Right lobe of liver (tissue), 6 donors: Measurements from ENCODE around the gene STK17A. TPM values are rescaled to one million over a fixed set of nuclear protein-coding genes. Genes with fewer than 3 reads are reported as not detected.
A peak's percentile ranks its signal among the peaks of the same experiment; 100 is the strongest.

Experiments used
- ATAC-seq, 4 donors: fragments of 200-7000 bp; cut with Tn5 transposase; one replicate each; pipeline ENCODE4 v1.9.1; 2020; ENCODE audit warnings: mild to moderate bottlenecking in 4 of 4, moderate library complexity in 4 of 4
- DNase-seq, 3 donors: peaks; one replicate each; pipeline ENCODE4 v3.0.0-alpha.2; 2020
- H3K27ac ChIP-seq, 3 donors: fragments of 200-600 bp; one replicate each; pipeline ENCODE4 v1.8.0; 2022
- H3K27me3 ChIP-seq, 2 donors: fragments of 200-600 bp; one replicate each; pipeline ENCODE4 v1.8.0; 2022
- H3K36me3 ChIP-seq, 4 donors: fragments of 200-600 bp; sonication (generic) in 1 of 4; one replicate each; pipeline versions ENCODE4 v1.5.1 to v1.8.0; 2017 to 2022; ENCODE audit warnings: control low read depth in 1 of 4
- H3K4me1 ChIP-seq, 4 donors: fragments of 200-600 bp; sonication (generic) in 1 of 4; one replicate each; pipeline versions ENCODE4 v1.5.1 to v1.8.0; 2017 to 2022; ENCODE audit warnings: control low read depth in 1 of 4
- H3K4me3 ChIP-seq, 3 donors: fragments of 200-600 bp; one replicate each; pipeline ENCODE4 v1.8.0; 2022
- H3K9me3 ChIP-seq, 4 donors: fragments of 200-600 bp; sonication (generic) in 1 of 4; one replicate each; pipeline versions ENCODE4 v1.5.1 to v1.8.0; 2017 to 2022; ENCODE audit warnings: control low read depth in 1 of 4
- POLR2A ChIP-seq: fragments of 450-650 bp; IDR thresholded peaks from one replicate; pipeline ENCODE4 v1.6.1; 2017; ENCODE audit warnings: antibody characterized with exemption, mild to moderate bottlenecking
- WGBS: methylation state at CpG from one replicate; pipeline ENCODE4 v1.1.6; 2018; ENCODE audit warnings: low coverage, low lambda C conversion rate; ENCODE audit not compliant: insufficient coverage; ENCODE audit errors: missing lambda C conversion rate; 5-methylcytosine and 5-hydroxymethylcytosine counted together
- intact Hi-C, 2 donors: fragments of 100-400 bp; cut with DNase I; formaldehyde crosslinking; loops; one replicate each; pipeline versions ENCODE4 v1.11.2 to v1.14.1; 2022
- total RNA-seq, 6 experiments: library from RNA; depleted of rRNA in 2 of 6; stranded (reverse); fragments of >200 nt in 2 of 6; fragmentation: NEBNext Ultra II Directional in 3 of 6; extraction: Animal tissue kit (Norgen Biotek cat#: 25700) in 3 of 6; gene quantifications; one replicate each; pipeline versions ENCODE4 v1.1.0 to v1.2.4, GENCODE V29; 2016 to 2023
- TF ChIP-seq, protein P1 (sequence below), 4 donors: fragments of 200-600 bp in 3 of 4; fragments of 450-650 bp in 1 of 4; IDR thresholded peaks; one replicate each; pipeline versions ENCODE4 v1.5.1 to v1.8.0; 2016 to 2022; ENCODE audit warnings: antibody characterized with exemption in 4 of 4, mild to moderate bottlenecking in 2 of 4
- donor health status: DM: no; HTN: yes; CAD: no.
- donor health status: DM: no; HTN: no; CAD: no.
- donor health status: DM: no; HTN: no; CAD: no.
- donor health status: DM: no; HTN: yes; CAD: no.
- donor health status: DM: no; HTN: yes; CAD: no.

The STK17A gene
- total RNA-seq, 6 experiments from 2014 or later: 1.7 to 20.9 (median 7.9) TPM

DNA sequence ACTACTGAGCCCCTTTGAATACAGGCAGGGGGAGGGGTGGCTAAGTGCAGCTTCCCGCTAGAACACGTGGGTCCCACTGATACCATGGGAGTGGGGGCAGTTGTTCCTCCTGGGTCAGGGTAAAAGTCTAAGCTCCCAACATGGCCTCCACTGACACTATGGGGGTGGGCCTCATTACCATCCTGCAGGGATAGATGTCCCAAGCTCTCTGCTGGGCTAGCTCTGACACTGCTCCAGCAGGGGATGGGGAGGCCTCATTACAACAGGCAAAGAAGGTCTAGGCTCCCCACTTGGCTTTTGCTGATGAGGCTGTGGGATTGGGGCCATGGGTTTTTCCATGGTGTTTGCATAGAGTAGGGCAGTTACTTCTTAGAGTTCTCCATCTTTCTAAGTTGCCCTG is 51.5 kb downstream of the STK17A start:
- no peak overlapping the region for H3K4me3 ChIP-seq
- no peaks in the 10 kb centered on the region for H3K9me3 ChIP-seq
- WGBS: no CpG with 5 or more reads among the region's 2 CpGs
- intact Hi-C loops: no loop called here
- peaks cover 0 to 5% (median under 1%) of the 10 kb centered on the region in 4 donors for H3K4me1 ChIP-seq
- no peak for DNase-seq
- TF ChIP-seq POLR2A: no peak
- TF ChIP-seq, protein P1, sequence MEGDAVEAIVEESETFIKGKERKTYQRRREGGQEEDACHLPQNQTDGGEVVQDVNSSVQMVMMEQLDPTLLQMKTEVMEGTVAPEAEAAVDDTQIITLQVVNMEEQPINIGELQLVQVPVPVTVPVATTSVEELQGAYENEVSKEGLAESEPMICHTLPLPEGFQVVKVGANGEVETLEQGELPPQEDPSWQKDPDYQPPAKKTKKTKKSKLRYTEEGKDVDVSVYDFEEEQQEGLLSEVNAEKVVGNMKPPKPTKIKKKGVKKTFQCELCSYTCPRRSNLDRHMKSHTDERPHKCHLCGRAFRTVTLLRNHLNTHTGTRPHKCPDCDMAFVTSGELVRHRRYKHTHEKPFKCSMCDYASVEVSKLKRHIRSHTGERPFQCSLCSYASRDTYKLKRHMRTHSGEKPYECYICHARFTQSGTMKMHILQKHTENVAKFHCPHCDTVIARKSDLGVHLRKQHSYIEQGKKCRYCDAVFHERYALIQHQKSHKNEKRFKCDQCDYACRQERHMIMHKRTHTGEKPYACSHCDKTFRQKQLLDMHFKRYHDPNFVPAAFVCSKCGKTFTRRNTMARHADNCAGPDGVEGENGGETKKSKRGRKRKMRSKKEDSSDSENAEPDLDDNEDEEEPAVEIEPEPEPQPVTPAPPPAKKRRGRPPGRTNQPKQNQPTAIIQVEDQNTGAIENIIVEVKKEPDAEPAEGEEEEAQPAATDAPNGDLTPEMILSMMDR (IDR thresholded peaks at IDR 0.05): no peak
- no peak for ATAC-seq
- peaks cover 0 to 7% (median 0%) of the 10 kb centered on the region in 4 donors for H3K36me3 ChIP-seq
- H3K27ac ChIP-seq: no peak overlapping the region
- no peaks in the 10 kb centered on the region for H3K27me3 ChIP-seq

DNA sequence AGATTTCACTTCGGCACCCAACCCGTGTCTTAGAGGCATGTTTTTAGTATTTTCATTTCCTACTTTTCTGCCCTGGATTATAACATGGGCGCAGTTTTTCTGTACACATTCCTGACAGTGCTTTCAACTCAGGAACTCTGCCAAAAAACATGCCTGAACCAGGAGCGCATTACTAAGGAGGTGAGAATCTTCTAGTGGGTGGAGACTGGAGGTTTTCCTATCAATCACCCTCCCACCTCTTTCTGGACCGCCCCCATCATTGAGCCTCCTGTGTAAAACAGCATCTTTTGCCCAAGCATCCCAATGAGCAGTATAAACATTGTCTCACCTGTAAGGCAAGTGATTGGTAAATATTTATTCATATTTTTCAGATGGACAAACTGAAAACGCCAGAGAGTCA is 53.2 kb downstream of the STK17A start:
- intact Hi-C loops: no loop called here
- 74% methylated on average over 6 of the region's 6 CpGs for WGBS
- TF ChIP-seq POLR2A: no peak
- TF ChIP-seq, protein P1 (IDR thresholded peaks at IDR 0.05): no peak
- H3K36me3 ChIP-seq: peaks cover 0 to 7% (median 0%) of the 10 kb centered on the region in 4 donors
- DNase-seq (no peak), ATAC-seq (peak in 1 of 4 donors; percentile 46)
- no peak overlapping the region for H3K4me3 ChIP-seq
- H3K9me3 ChIP-seq: no peaks in the 10 kb centered on the region
- no peaks in the 10 kb centered on the region for H3K27me3 ChIP-seq
- no peak overlapping the region for H3K27ac ChIP-seq
- H3K4me1 ChIP-seq: peaks cover 0 to 20% (median 9%) of the 10 kb centered on the region in 4 donors

DNA sequence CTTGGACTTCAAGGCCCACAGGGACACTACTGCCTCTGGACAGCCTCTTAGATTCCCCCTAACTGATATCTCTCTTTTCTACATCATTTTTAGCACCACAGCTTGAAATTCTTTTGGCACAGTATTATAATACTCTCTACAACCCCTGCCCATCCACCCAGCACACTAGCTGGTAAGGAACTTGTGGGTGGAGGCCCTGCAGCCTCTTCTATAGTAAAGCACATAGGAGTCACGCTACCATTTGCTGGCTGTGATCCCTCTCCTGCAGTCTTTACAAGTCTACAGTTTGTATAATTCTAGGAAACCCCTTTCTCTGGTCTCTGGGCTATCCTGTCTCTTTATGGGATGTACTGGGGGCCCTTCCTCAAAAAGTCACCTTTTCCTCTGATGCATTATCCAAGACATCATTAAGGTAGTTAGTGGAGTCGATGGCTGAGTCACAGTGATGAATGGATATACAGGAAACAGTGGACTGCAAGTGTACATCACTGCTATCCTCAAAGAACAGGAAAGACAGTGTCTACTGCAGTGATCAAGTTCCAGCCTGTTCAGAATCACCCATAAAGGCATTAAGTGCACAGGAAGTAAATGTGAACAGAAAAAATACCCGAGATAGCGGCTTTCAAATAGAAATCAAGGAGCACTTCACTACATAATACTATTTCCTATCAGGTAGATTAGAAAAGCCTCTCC is 54.4 kb downstream of the STK17A start:
- 44% methylated on average over 4 of the region's 4 CpGs for WGBS
- no peak for ATAC-seq
- Histone ChIP-seq H3K4me3 (no peak overlapping the region), H3K27me3 (no peaks in the 10 kb centered on the region), H3K36me3 (peaks cover 0 to 7% (median 0%) of the 10 kb centered on the region in 4 donors), H3K9me3 (no peaks in the 10 kb centered on the region), H3K27ac (no peak overlapping the region), H3K4me1 (peaks cover 0 to 23% (median 10%) of the 10 kb centered on the region in 4 donors)
- TF ChIP-seq, protein P1 (IDR thresholded peaks at IDR 0.05): no peak
- no peak for TF ChIP-seq POLR2A
- no peak for DNase-seq
- intact Hi-C loops: no loop called here

DNA sequence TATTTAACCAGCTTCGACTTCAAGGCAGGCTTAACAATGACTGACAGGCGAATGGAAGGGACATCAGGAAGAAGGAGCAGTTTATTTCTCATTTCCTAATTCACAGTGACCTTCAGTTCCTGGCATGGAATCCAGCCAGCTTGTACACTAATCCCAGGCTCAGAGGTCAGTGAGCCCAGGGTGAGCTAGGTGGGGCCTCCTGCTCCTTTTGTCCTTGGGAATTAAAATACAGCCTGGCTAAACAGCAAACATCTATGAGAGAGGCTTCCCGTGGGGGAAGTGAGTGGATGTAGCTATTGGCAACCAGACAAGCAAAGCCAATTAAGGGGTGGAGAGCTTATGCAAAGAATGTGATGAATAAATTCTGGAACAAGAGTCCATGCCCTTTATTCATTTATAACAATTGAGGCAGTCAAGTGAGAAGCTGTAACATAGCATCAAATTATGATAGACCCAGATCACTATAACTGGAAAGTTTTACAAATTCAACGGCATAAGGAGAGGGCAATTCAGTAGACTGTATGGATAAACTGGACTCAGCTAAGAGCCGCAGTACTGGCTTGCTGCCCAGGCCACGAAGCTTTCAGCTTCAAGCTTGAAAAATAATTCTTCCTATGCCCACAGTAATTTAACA is 57.1 kb downstream of the STK17A start:
- no peak for TF ChIP-seq POLR2A
- TF ChIP-seq, protein P1 (IDR thresholded peaks at IDR 0.05): no peak
- Histone ChIP-seq H3K4me1 (peaks cover 0 to 23% (median 10%) of the 10 kb centered on the region in 4 donors), H3K9me3 (no peaks in the 10 kb centered on the region), H3K27me3 (no peaks in the 10 kb centered on the region), H3K27ac (peak overlapping the region; percentile 27 to 44 (median 41)), H3K4me3 (no peak overlapping the region), H3K36me3 (peaks cover 0 to 6% (median 0%) of the 10 kb centered on the region in 4 donors)
- ATAC-seq: peak; percentile 93 to 97 (median 94)
- intact Hi-C loops: no loop called here
- peak; percentile 67 to 81 (median 69) for DNase-seq
- 19% methylated on average over 6 of the region's 6 CpGs for WGBS
